Activated naive CD4-positive, alpha-beta T cell treated with anti-CD3 and anti-CD28 coated beads, Interleukin-2, amount 50 U/mL, for 24 hours (primary cell): Measurements from ENCODE around the gene CAMSAP1.
"Not testable (repeated sequence)": the region's sequence is repeated elsewhere in the genome, so short reads cannot be mapped to it uniquely, and the experiment has no call there.

ENCODE experiments used
- H3K27ac Mint-ChIP-seq: one replicate; pipeline ENCODE4 v1.8.0; 2021; ENCODE audit warnings: mild to moderate bottlenecking, mixed read lengths
- H3K27me3 Mint-ChIP-seq: one replicate; pipeline ENCODE4 v1.8.0; 2021; ENCODE audit warnings: mixed read lengths
- H3K36me3 Mint-ChIP-seq: one replicate; pipeline ENCODE4 v1.8.0; 2021; ENCODE audit warnings: mixed read lengths
- H3K4me1 Mint-ChIP-seq: one replicate; pipeline ENCODE4 v1.8.0; 2021; ENCODE audit warnings: mixed read lengths
- H3K4me3 Mint-ChIP-seq: one replicate; pipeline ENCODE4 v1.8.0; 2021; ENCODE audit warnings: mild to moderate bottlenecking, mixed read lengths
- H3K9me3 Mint-ChIP-seq: one replicate; pipeline ENCODE4 v1.8.0; 2021; ENCODE audit warnings: mixed read lengths

The CAMSAP1 gene

DNA sequence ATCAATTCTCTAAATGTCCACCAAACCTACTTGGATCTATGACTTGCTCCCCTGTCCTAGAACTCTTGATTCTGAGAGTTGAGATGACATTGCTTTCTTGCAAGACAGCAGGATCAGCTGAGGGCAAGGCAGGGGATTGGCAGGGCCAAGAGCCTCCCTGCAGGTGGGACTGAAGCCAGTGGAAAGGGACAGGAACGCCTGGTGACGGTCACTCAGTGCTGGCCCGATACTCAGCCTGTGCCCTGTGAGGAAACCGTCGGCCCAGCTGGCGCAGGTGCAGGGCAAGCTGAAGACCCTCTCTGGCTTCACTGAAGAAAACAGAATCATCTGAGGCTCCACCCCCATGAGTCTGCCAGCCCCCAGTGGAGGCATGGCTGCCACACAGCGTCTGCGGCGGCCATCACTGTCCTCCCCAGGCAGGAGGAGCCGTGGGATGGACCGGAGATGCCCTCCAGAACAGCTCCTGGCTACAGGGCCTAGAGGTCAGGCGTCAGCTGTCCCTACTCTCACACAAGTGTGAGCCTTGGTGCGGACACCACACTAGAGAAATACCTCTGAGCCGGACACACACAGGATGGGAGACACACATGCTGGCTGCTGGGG, 39.1 kb upstream of the CAMSAP1 start:
- no peaks in the 10 kb centered on the region for H3K9me3 Mint-ChIP-seq
- H3K4me3 Mint-ChIP-seq: no peak overlapping the region
- no peak overlapping the region for H3K27ac Mint-ChIP-seq
- peaks cover 19% of the 10 kb centered on the region for H3K36me3 Mint-ChIP-seq
- no peaks in the 10 kb centered on the region for H3K27me3 Mint-ChIP-seq
- H3K4me1 Mint-ChIP-seq: no peaks in the 10 kb centered on the region

DNA sequence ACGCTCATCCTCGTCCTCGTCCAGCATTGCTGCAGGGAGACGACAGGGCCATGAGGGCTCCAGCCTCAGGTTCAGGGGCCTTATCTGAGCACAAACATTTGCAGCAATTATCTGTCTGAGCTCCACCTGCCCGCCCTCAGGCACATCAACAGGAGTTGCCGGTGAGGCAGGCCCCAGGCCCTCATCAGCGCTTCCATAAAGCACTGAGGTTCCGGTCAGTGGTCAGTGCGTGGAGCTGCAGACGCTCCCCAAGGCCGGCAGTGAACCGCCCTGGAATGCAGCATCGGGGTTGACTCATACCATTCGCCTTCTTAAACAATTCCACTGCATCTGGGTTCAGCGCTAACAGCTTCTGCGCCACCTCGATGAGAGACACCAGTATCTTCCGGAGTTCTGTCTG, 38.6 kb upstream of the CAMSAP1 start:
- H3K27ac Mint-ChIP-seq: no peak overlapping the region
- no peaks in the 10 kb centered on the region for H3K27me3 Mint-ChIP-seq
- H3K9me3 Mint-ChIP-seq: no peaks in the 10 kb centered on the region
- peaks cover 20% of the 10 kb centered on the region for H3K36me3 Mint-ChIP-seq
- H3K4me3 Mint-ChIP-seq: no peak overlapping the region
- no peaks in the 10 kb centered on the region for H3K4me1 Mint-ChIP-seq

DNA sequence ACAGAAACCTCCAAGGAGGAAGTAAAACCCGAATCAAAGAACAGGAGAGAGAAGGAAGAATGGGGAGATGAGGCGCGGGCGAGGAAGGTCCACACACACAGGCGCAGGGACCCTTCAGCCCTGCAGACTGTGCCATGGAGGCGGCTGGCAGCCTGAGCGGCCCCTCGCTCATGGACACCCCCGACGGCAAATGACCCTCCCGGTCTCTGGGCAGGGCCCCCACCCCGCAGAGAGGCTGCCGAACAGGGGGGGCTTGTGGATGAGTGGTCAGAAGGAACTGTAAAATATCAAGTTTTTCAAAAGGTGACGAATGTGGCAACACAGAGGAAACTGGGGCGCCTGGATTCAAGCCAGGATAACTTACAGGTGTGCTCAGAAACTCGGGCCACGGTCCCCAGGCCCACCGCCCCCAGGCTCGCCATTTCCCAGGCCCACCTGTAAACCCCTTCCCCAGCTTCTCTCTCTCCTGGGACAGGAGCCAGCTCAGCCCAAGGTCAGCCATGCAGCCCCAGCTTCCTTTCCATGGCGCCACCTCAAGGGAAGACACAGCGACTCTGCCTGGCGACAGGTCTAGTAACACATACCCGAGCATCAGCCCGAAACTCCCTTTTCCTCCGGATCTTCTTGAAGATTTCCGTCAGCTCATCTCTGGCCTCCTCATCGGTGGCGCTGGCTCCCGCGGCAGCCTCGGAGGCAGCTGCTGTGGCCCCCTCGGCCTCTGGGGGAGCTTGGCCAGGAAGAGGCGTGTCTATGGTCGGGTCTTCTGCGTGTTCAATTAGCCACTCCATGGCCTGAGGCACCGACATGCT, 37.3 kb upstream of the CAMSAP1 start:
- Mint-ChIP-seq H3K9me3 (no peaks in the 10 kb centered on the region), H3K4me3 (no peak overlapping the region), H3K4me1 (peaks cover under 1% of the 10 kb centered on the region), H3K27ac (no peak overlapping the region), H3K36me3 (peaks cover 20% of the 10 kb centered on the region), H3K27me3 (no peaks in the 10 kb centered on the region)

DNA sequence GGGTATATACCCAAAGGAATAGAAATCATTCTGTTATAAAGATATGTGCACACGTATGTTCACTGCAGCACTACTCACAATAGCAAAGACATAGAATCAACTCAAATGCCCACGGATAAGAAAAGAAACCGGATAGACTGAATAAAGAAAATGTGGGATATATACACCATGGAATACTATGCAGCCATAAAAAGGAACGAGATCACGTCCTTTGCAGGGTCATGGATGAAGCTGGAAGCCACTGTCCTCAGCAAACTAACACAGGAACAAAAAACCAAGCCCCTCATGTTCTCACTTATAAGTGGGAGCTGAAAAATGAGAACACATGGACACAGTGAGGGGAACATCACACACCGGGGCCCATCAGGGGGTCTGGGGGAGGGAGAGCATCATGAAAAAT, 36.3 kb upstream of the CAMSAP1 start:
- not testable (repeated sequence) for H3K27ac Mint-ChIP-seq, H3K4me3 Mint-ChIP-seq, H3K4me1 Mint-ChIP-seq, H3K27me3 Mint-ChIP-seq, H3K9me3 Mint-ChIP-seq
- peaks cover 22% of the 10 kb centered on the region for H3K36me3 Mint-ChIP-seq

DNA sequence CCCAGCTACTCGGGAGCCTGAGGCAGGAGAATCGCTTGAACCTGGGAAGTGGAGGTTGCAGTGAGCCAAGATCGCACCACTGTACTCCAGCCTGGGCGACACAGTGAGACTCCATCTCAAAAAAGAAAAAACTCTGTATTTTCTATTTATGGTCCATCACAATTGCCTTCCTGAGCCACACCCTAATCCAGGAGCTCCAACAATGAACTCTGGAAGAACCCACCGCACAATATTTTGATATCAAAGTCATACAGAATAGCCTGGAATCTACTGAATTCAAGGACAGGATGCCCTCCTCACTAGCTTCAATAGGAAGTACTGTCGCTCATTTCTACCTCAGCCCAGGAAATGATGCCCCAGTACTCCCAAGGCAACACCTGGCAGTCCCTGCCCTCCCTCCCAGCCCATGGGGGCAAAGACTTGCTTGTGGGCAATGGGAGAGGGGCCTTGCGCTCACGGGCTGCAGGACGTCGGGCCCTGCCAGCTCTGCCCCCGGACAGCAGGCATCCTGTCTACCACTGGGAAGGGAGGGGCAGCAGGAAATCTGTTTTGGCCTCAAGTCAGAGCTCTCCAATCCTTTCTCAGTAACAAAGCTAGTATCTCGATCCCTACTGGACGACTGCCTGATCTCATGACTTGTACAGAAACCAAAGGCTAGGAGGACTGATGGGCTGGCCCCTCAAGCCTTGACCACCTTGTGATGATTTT, 34.1 kb upstream of the CAMSAP1 start:
- peaks cover 19% of the 10 kb centered on the region for H3K36me3 Mint-ChIP-seq
- no peaks in the 10 kb centered on the region for H3K9me3 Mint-ChIP-seq
- H3K4me1 Mint-ChIP-seq: peaks cover 6% of the 10 kb centered on the region

DNA sequence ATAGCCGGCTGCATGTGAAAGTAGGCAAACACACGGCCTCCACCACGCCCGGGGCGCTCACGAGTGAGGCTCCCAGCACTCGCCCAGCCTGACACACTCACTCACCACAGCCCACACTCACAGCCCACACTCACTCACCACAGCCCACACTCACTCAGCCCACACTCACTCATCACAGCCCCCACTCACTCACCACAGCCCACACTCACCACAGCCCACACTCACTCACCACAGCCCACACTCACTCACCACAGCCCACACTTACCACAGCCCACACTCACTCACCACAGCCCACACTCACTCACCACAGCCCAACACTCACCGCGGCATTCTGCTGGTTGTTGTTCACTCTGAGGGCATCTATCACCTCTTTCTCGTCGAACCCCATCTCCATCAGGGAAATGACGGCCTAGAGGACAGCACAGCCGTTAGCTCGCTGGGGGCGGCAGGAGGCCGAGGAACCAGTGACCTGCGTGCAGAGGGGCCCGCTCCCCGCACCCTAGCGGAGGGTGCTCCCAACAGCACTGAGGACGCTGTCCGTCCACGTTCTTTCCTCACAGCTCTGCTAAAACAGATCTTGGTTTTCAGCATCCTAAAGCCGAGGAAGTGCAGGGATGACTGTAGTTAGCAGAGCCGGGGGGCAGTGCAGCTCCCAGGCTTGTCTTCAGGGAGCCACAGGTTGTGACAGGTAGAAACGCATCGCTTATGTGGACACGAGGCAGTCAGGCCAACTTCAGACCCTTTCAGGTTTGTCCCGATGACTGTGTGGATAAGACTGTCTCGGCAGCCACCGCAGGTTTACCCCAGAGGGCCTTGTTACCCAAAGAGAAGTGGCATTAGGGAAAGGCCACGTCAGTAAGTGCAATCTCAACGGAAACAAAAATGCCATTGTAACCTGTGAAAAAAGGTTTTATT, 32.3 kb upstream of the CAMSAP1 start:
- peaks cover 25% of the 10 kb centered on the region for H3K36me3 Mint-ChIP-seq
- H3K27ac Mint-ChIP-seq: peak overlapping the region; percentile 90
- no peak overlapping the region for H3K4me3 Mint-ChIP-seq
- H3K4me1 Mint-ChIP-seq: peaks cover 6% of the 10 kb centered on the region
- H3K27me3 Mint-ChIP-seq: no peaks in the 10 kb centered on the region
- no peaks in the 10 kb centered on the region for H3K9me3 Mint-ChIP-seq

More for the DNA sequence above, 34.1 kb upstream of the CAMSAP1 start:
- Mint-ChIP-seq H3K27me3 (no peaks in the 10 kb centered on the region), H3K4me3 (no peak overlapping the region), H3K27ac (no peak overlapping the region)

DNA sequence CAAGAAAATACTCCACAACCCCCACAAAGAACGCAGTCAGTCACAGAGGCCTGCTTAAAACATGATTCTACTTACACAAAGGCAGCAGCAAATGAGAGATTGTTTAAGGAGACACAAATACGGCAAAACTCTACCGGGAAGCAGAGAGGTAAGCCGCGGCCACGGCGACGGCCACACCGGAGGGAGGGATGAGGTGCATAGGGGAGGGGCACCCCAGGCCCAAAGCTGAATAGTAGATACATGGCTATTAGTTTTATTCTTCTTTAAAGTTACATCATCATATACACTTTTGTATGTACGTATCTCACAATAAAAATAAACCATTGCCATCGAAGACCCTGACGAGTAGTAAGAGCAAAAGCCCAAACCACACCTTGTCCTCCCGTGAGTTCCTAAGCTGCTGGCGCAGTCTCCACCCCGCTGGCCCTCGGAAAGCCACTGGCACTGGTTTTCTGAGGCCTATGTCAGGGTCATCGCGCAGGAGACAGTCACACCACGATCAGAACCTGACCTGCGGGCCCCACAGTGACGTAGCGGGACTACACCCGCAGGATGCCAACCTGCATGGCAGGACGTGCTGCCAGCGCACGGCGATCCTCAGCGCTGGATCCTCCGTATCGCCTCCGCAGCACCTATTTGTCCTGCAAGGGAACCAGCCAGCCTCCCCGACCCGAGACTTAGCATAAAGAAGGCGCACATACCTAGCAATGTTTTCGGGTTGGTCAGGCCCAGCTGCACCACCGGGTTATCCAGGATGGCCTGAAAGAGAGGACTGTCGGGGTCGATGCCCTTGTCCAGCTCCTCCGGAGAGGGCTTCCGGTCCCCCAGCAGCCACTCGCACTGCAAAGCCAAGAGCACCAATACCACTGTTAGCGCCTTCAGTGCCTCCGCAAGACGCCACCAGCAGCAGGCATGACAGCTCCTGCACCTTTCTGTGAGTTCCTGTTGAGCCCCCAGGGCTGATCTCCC, 30.5 kb upstream of the CAMSAP1 start:
- peak overlapping the region; percentile 46 for H3K27ac Mint-ChIP-seq

DNA sequence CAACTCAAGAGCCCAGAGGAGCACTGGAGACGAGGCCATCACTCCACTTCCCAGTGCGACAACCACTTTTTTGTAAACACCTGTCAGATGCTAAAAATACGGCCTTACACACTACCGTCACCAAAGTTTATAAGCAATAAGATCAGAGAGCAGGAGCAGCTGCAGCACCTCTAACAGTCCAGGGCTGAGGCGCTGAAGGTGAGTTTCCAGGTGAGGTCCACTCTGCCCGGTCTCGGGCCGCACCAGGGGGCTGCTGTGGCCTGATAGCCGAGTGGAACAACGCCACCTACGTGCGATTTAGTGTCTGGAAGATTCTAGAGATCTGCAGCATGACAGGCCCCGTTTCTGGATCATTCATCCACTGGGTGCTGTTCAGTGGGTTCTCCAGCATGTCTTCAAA, 25.8 kb upstream of the CAMSAP1 start:
- Mint-ChIP-seq H3K27me3 (no peaks in the 10 kb centered on the region), H3K27ac (no peak overlapping the region), H3K36me3 (peaks cover 14% of the 10 kb centered on the region), H3K4me1 (no peaks in the 10 kb centered on the region), H3K4me3 (no peak overlapping the region), H3K9me3 (no peaks in the 10 kb centered on the region)

More for the DNA sequence above, 30.5 kb upstream of the CAMSAP1 start:
- peaks cover 6% of the 10 kb centered on the region for H3K4me1 Mint-ChIP-seq
- no peak overlapping the region for H3K4me3 Mint-ChIP-seq
- peaks cover 19% of the 10 kb centered on the region for H3K36me3 Mint-ChIP-seq
- no peaks in the 10 kb centered on the region for H3K9me3 Mint-ChIP-seq
- no peaks in the 10 kb centered on the region for H3K27me3 Mint-ChIP-seq

DNA sequence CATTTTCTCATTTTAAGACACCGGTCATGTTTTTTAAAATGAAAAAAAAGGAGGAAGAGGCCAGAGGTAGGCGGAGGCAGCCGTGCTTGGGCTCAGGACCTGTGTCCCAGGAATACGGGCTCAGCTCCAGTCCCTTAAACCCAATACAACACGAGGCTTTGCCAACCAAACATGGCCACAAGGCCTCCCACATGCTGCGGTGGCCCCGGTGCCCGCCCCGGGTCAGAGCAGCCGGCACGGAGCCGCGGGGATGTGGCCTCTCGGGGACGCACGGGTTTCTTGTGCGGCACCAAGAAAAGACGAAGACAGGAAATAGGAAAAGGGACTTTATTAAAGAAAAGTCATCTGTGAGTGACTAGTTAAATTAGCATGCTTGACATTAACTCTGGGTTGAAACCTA, 25.3 kb upstream of the CAMSAP1 start:
- Mint-ChIP-seq H3K4me3 (no peak overlapping the region), H3K4me1 (no peaks in the 10 kb centered on the region), H3K27me3 (no peaks in the 10 kb centered on the region), H3K27ac (no peak overlapping the region), H3K36me3 (peaks cover 14% of the 10 kb centered on the region), H3K9me3 (no peaks in the 10 kb centered on the region)

DNA sequence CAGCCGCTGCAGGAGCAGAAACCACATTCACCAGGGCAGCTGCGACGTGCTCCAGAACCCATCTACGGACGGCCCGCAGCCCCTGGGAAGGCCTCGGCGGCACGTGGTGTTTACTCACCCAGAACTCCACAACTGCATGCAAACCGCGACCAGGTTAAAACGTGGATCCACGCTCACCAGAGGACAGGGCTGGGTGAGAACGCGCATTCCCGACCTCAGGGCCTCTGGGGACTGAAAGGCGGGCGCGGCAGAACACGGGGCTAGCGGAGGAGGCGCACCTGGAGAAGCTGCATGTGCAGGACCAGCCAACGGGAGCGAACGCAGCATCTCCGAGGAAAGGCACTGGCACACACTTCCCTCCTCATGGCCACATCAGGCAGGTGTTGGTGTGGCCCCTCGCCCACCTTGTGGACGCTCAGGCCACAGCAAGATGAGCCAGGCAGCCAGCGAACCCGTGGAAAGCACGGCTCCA, 24.0 kb upstream of the CAMSAP1 start:
- Mint-ChIP-seq H3K4me3 (no peak overlapping the region), H3K27ac (no peak overlapping the region), H3K9me3 (no peaks in the 10 kb centered on the region), H3K4me1 (no peaks in the 10 kb centered on the region), H3K27me3 (no peaks in the 10 kb centered on the region), H3K36me3 (peaks cover 14% of the 10 kb centered on the region)

DNA sequence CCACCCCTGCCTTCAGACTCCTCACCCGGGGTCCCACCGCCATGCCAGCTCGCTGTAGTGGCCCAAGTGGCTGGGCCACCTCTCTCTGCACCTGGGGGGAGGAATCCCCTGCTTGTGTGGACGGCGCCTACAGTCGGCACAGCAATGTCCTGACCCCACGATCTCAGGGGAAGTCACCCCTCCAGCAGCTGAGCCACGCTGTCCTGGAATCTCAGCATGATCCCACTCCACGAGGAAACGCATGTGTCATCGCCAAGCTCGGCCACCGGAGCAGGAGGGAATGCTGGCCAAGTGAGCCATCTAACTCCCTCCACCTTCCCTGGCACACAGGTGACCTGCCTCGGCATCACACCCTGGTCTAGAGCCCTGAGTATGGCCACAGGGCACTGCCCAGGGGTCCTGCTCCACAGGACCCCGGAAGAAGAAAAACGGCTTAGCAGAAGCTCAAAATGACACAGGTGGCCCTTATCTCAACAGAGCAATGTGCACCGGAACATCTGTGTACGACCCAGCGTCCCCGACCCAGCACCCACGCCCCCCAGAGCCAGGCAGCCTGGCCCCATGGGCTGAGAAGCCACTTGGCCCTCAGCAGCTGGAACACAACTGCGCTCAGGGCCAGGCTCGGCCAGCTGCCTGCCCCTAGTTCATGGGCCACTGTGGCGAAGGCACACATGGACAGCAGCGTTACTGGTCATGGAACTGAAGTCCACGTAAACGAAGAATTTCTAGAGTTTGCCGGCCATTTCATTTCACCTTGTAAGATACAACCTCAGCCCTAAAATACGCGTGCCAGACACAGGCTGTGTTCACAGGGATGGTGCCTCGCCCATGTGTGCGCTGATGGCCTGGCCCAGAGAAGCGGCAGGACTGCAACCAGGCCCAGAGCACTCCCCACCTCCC, 23.4 kb upstream of the CAMSAP1 start:
- peaks cover 10% of the 10 kb centered on the region for H3K36me3 Mint-ChIP-seq
- H3K27me3 Mint-ChIP-seq: no peaks in the 10 kb centered on the region
- no peaks in the 10 kb centered on the region for H3K9me3 Mint-ChIP-seq
- H3K4me1 Mint-ChIP-seq: peaks cover 3% of the 10 kb centered on the region
- no peak overlapping the region for H3K27ac Mint-ChIP-seq
- H3K4me3 Mint-ChIP-seq: no peak overlapping the region

DNA sequence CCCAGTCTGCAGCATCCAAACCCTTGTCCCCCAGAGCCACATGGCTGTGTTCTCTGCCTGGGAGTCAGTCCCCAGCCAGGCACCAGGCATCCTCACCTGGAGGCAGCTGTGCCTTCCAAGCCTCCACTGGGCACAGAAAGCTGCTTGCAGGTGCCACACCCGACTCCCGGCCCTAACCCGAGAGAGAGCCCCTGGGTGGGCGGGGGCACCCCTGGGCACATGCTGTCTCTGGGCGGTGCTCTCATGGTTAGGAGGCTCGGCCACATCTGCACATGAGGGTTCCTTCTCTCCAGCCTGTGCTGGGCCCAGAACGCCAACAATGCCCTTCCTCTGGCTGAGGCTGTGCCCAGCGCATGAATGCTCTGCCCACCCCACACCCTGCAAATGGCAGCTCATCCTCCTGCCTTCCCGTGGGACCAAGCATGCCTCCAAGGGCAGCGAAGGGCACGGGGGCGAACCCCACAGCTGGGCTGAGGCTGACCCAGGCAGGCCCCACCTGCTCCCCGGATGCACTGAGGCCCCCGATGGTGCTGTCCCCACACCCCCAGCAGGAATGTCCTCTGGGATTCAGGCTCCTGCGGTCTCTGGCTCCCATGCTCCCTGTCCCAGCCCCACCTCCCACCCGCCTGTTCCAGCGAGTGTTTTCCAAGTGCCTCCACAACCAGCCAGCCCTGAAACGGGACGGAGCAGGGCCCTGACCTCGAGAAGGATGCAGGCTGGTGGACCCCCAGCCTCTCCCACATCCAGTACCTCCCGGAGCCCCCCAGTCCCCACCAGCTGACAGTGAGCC, 22.5 kb upstream of the CAMSAP1 start:
- peaks cover 11% of the 10 kb centered on the region for H3K4me1 Mint-ChIP-seq
- H3K27me3 Mint-ChIP-seq: no peaks in the 10 kb centered on the region
- peaks cover 4% of the 10 kb centered on the region for H3K36me3 Mint-ChIP-seq
- no peak overlapping the region for H3K27ac Mint-ChIP-seq
- H3K9me3 Mint-ChIP-seq: no peaks in the 10 kb centered on the region
- no peak overlapping the region for H3K4me3 Mint-ChIP-seq
